Panc1 (cell line): Measurements from ENCODE around the gene TM4SF4. TPM values are rescaled to one million over a fixed set of nuclear protein-coding genes. Genes with fewer than 3 reads are reported as not detected.

Source experiments
- ATAC-seq: fragments of 200-7000 bp; cut with Tn5 transposase; 2 replicates; pipeline ENCODE4 v1.9.1; 2020; ENCODE audit warnings: mild to moderate bottlenecking, moderate library complexity
- BruUV-seq: library from RNA; stranded (reverse); fragments of 400-500 nt; replicated peaks from 2 replicates; lab custom pipeline; 2021; lab: Mats Ljungman, UMichigan
- CTCF ChIA-PET: fragments of 300-600 bp; sonication (Branson Sonifier 250); formaldehyde crosslinking; loops from one replicate; lab custom pipeline; 2022; ENCODE audit warnings: antibody characterized with exemption; lab: Charles Lee
- POLR2A ChIA-PET: fragments of 300-600 bp; sonication (Branson Sonifier 250); formaldehyde crosslinking; loops from one replicate; lab custom pipeline; 2022; ENCODE audit warnings: antibody characterized with exemption; lab: Charles Lee
- DNase-seq: peaks from one replicate; pipeline ENCODE4 v3.0.0-alpha.2; 2010; ENCODE audit warnings: low read depth, low spot score
- H3K27ac ChIP-seq: 2 replicates; pipeline ENCODE4 v1.5.1; 2011; ENCODE audit warnings: mild to moderate bottlenecking, low read length, inconsistent platforms
- H3K27me3 ChIP-seq: fragments of 200-500 bp; sonication (Bioruptor generic); 2 replicates; pipeline ENCODE4 v1.6.0; 2014; ENCODE audit warnings: low read length, inconsistent platforms; ENCODE audit not compliant: control insufficient read depth, insufficient read depth
- H3K36me3 ChIP-seq: fragments of 200-500 bp; sonication (Bioruptor generic); 2 replicates; pipeline ENCODE4 v1.5.1; 2014; ENCODE audit warnings: inconsistent platforms, mild to moderate bottlenecking, low read length, moderate library complexity; ENCODE audit not compliant: control insufficient read depth, insufficient read depth
- H3K4me1 ChIP-seq: 2 replicates; pipeline ENCODE4 v1.5.1; 2011; ENCODE audit warnings: inconsistent platforms, mild to moderate bottlenecking, low read length, moderate library complexity; ENCODE audit not compliant: control insufficient read depth, insufficient read depth
- H3K4me3 ChIP-seq, 2 experiments: 2 replicates each; pipeline ENCODE4 v1.5.1; 2011 to 2012; ENCODE audit warnings: low read depth in 2 of 2, low read length in 2 of 2, mild to moderate bottlenecking in 2 of 2, inconsistent platforms in 1 of 2, moderate library complexity in 1 of 2
- H3K9me3 ChIP-seq: fragments of 200-500 bp; sonication (Bioruptor generic); 2 replicates; pipeline ENCODE4 v1.5.1; 2014; ENCODE audit warnings: low read depth, mild to moderate bottlenecking, inconsistent platforms, low read length, moderate library complexity; ENCODE audit not compliant: control insufficient read depth, insufficient read depth
- CTCF ChIP-seq: fragments of 450-650 bp; IDR thresholded peaks from 2 replicates; pipeline ENCODE4 v1.5.1; 2017; ENCODE audit warnings: mild to moderate bottlenecking
- POLR2AphosphoS5 ChIP-seq: IDR thresholded peaks from 2 replicates; pipeline ENCODE4 v1.6.1; 2012; ENCODE audit warnings: mild to moderate bottlenecking, low read depth, low read length, moderate library complexity
- REST ChIP-seq, 2 experiments: IDR thresholded peaks; 2 replicates each; pipeline ENCODE4 v1.6.1; 2011 to 2012; ENCODE audit warnings: low read depth in 2 of 2, control low read depth in 1 of 2, low read length in 1 of 2, mild to moderate bottlenecking in 1 of 2, moderate library complexity in 1 of 2; ENCODE audit not compliant: insufficient read depth in 1 of 2
- SIN3A ChIP-seq: IDR thresholded peaks from 2 replicates; pipeline ENCODE4 v1.6.1; 2012; ENCODE audit warnings: low read depth, mild to moderate bottlenecking, low read length, moderate library complexity, borderline replicate concordance; ENCODE audit not compliant: insufficient read depth
- TCF7L2 ChIP-seq: IDR thresholded peaks from 2 replicates; pipeline ENCODE4 v1.6.1; 2011; ENCODE audit warnings: mild to moderate bottlenecking, low read depth, low read length, inconsistent platforms
- in situ Hi-C: cut with HindIII; loops from 2 replicates; pipeline ENCODE4 v1.10.0; 2016; ENCODE audit warnings: low sequenced_read_pairs, low pct_unique_long_range_greater_than_20kb
- intact Hi-C: fragments of 100-400 bp; cut with micrococcal nuclease; formaldehyde crosslinking; loops from one replicate; pipeline ENCODE4 v1.10.0; 2022; ENCODE audit not compliant: unreplicated experiment
- total RNA-seq: library from RNA; stranded (reverse); gene quantifications from one replicate; pipeline ENCODE4 v1.2.1, GENCODE V29; 2021; ENCODE audit not compliant: unreplicated experiment

The TM4SF4 gene
- total RNA-seq, 1 experiment from 2014 or later, result 0.46 TPM

GRCh38 chr3:149450281-149450680 is 24.2 kb upstream of the TM4SF4 start:
- TF ChIP-seq CTCF (no peak), SIN3A (no peak), TCF7L2 (no peak), POLR2AphosphoS5 (no peak), REST (IDR thresholded peaks at IDR 0.05; ENCODE audit: insufficient read depth in 1 of 2, low read depth in 2 of 2, low read length in 1 of 2) (no peak)
- no TSS peak for BruUV-seq
- POLR2A ChIA-PET, result no interaction called here
- Histone ChIP-seq H3K9me3 (peaks cover 8% of the 10 kb centered on the region; the same call in 1 of the 2 replicates), H3K36me3 (no peaks in the 10 kb centered on the region), H3K4me3 (no peak overlapping the region), H3K27ac (peak overlapping the region; percentile 67; the same call in 1 of the 2 replicates), H3K27me3 (no peaks in the 10 kb centered on the region), H3K4me1 (peaks cover 11% of the 10 kb centered on the region; the same call in 1 of the 2 replicates)
- CTCF ChIA-PET, result no interaction called here
- intact Hi-C loops, result no loop called here
- DNase-seq (no peak), ATAC-seq (no peak)
- in situ Hi-C loops, result no loop called here

GRCh38 chr3:149452036-149452435 is 22.5 kb upstream of the TM4SF4 start:
- no TSS peak for BruUV-seq
- ATAC-seq (no peak), DNase-seq (no peak)
- intact Hi-C loops, result no loop called here
- H3K4me3 ChIP-seq, result no peak overlapping the region
- no peaks in the 10 kb centered on the region for H3K36me3 ChIP-seq
- peaks cover 9% of the 10 kb centered on the region; the same call in 1 of the 2 replicates for H3K4me1 ChIP-seq
- in situ Hi-C loops, result no loop called here
- H3K27ac ChIP-seq, result no peak overlapping the region
- CTCF ChIA-PET, result no interaction called here
- no peaks in the 10 kb centered on the region for H3K27me3 ChIP-seq
- no peak for TF ChIP-seq REST (IDR thresholded peaks at IDR 0.05; ENCODE audit: insufficient read depth in 1 of 2, low read depth in 2 of 2, low read length in 1 of 2)
- TF ChIP-seq SIN3A, result no peak
- TF ChIP-seq POLR2AphosphoS5, result no peak
- no peak for TF ChIP-seq TCF7L2
- TF ChIP-seq CTCF, result no peak
- POLR2A ChIA-PET, result no interaction called here
- H3K9me3 ChIP-seq, result peaks cover 8% of the 10 kb centered on the region; the same call in 1 of the 2 replicates
